ENCODE measurements around the gene AMH.

AMH gene

GRCh38 chr19:2251106-2252054 lies 2.3 kb downstream of the AMH start:
- DNase-seq = no peak

DNA sequence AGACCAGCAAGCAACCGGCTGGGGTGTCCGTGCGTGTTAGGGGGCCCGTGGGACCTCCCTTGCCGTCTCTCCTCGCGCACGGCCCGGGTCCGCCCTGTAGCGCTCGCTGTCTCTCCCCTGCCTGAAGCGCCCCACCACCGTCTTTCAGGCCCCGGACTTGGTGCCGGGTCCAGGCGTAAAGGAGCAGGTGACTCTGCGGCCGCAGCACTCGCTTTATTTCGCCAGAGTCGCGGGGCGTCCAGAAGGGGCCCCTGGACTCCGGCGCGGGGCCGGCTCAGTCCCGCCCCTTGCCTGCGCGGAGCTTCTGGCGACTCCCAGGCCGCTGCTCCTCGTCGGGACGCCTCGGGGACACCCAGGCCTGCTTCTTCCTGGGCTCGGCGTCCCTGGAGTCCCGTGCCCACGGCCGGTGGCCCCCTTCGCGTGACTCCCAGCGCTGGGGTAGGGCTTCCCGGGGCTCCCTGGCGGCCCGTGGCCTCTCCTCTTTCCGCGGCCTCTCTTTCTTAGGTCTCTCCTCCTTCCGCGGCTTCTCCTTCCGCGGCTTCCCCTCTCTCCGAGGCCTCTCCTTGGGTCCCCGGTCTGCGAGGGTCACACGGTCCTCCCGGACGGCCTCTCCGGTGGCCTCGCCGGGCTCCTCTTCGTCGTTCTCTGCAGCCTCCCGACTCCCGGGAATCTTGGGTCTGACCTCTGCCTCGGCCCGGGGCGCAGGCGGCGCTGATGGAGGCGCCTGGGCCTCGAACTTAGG lies 3.1 kb downstream of the AMH start:
- no peak for DNase-seq

- no peak for DNase-seq
Observed at GRCh38 chr19:2252797-2253105, 3.6 kb downstream of the AMH start.

DNA sequence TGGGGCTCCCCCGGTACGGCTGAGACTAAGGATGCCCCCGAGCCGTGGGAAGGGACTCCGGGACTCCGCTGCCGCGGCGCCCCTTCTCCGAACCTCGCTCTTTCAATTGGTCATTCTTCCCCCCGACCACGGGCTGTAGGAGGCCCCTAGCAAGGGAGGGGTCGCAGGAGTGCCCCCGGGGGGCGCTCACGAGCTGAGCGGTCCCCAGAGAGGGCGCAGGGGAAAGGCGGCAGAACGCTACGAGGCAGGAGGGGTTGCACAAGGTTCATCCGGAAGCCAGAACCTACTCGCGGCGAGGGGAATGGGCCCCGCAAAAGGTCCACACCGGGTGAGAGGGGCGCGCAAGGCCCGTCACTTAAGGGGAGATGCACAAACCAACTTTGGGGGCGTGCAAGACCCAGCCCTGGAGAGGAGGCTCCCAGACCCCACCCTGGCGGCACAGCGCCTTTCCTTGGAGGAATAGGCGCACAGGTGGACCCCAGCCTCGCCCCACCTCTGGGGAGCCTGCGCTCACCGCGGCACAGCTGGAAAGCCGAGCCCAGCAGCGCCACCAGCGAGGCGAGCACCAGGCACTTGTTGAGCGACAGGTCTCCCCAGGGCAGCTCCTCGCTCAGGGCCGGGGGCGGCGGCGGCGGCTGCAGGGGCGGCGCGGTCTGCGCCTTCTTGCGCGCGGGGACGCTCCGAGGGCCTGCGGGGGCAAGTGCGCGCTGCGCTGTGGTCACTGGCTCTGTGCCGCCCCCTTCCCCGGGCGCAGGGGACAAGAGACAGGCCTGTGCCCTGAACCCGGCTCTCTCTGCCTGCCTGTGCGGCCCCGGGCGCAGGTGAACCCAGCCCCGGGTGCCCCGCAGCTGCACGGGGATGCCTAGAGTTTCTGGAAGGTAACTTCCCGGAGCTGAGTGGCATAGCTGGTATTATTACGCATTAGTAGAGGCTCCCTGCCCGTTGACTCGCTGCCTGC lies 4.3 kb downstream of the AMH start:
- no peak for DNase-seq

- no peak for DNase-seq
Observed at GRCh38 chr19:2254064-2254872, 5.1 kb downstream of the AMH start.

DNA sequence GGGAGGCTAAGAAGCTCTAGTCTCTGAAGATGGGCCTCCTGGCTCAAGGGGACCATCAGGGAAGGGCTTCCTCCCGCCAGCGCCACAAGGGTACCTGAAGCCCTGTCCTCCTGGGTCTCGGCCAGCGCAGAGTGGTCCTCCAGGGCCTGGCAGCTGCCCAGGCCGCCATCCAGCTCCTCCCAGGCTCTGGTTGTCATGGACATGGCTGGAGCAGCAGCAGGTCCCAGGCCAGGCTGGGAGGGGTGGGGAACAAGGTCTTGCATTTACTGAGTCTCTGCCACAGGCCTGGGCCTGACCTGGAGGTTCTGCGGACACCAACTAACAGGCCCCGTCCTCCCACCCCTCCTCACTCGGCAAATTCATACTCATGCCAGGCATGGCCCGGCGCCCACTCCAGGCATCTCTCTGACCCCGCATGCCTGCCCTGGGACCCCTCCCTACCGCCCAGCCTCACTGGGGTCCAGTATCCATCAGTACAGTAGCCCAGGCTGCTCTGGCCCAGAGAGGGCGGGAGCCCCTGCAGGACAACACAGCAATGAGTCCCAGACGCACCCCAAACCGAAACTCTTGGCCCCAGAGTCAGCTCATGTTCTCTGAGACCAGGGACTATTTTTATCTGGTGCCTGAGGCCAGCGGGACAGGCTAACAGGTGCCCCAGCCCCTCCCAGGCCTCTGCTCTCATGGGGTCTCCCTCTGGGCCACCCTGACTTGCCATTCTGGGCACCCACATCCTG lies 6.2 kb downstream of the AMH start:
- DNase-seq = no peak

DNA sequence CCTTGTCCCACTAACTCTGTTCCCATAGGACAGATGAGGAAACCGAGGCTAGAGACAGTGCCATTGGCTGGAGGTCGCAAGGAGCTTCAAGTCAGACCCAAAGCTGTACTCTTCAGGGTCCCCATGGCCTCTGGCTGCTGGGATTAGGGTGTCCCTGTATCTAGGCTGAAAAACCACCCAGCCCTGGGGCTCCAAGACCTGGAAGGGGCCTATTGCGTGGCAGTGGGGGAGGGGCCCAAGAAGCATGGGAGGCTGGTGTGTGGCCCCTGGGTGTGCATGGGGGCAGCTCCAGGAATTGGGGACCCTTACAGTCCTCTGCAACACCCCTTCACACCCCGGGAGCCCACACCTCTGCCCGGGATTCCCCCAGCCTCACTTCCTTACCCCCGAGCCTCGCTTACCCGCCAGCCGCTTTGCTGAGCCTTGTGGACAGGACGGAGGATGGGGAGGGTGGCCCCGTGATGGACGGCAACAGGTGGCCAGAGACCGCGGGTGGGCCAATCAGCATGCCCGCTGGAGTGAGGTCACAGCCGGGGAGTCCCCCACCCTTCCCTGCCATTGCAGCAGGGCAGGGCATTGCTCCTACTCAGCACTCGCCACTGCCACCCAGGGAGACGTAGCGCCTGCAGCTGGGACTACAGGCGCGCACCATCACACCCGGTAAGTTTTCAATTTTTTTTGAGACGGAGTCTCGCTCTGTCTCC lies 7.0 kb downstream of the AMH start, which contains the start of gene JSRP1:
JSRP1 (minus strand) TSS at position 436 of the 704 bp plus-strand sequence. CDS start 1,103 bp downstream, outside the sequence.
- DNase-seq = no peak

GRCh38 chr19:2259336-2259735 lies 10.2 kb downstream of the AMH start:
- no peak for DNase-seq

GRCh38 chr19:2260341-2260805 lies 11.2 kb downstream of the AMH start:
- DNase-seq = no peak

DNA sequence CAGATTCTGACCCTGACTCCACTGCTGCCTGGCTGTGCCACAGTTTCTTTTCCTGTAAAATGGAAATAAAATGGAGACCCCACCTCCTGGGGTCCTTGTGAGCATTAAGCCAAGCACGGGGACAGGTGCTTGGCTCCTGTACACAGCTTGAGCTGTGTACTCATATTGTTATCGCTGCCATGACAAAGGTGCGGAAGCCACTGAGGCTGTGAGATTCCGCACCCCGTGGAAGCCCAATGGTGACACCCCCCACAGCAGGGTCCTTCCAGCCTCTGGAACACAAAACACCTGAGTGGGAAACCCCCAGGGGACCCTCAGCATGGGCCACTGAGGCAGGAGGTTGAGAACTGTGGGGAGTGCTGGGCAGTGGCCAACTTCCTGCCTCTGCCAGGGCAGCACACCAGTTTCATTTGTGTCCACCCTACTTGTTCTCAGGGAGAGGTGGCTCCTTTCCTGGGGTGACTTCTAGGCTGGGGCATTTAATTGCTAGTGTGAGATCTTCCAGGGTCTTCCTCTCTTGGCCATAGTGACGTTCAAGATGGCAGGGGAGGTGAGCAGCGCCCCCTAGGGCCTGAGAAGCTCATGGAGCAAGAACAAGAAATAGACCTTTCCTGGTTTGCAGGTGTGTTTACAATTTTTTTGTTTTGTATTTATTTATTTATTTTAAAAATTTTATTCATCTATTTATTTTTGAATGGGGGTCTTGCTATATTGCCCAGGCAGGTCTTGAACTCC lies 12.5 kb downstream of the AMH start:
- DNase-seq = no peak

DNA sequence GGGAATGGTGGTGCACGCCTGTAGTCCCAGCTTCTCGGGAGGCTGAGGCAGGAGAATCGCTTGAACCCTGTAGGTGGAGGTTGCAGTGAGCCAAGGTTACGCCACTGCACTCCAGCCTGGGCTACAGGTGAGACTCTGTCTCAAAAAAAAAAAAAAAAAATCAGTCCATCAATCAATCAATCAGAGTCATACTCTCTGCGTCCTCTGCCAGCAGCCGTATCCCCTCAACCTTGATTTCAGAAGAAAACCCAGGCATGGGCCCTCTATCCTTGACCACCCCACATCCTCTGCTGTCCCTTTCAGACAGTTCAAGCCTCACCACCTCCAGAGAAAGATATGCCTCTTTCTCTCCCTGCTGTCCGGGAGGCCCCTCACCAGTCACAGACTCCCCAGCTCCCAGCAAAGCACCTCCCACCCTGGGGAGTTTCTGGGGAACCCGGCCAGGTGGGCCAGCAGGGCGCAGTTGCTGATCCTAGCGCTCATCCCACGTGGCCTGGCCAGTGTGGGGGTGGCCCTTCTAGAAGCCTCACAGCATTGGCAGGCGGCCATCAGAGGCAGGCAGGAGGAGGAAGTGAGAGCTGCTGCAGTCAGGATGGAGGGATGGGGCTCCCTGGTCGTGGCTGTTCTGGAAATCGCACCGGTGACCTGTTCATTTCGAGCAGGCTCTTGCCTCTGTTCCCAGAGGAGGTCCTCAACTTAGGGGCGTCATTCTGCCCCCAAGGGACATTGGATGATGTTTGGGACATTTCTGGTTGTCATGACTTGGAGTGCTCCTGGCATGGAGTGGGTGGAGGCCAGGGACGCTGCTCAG lies 17.3 kb downstream of the AMH start:
- no peak for DNase-seq

GRCh38 chr19:2268480-2268830 lies 19.3 kb downstream of the AMH start:
- DNase-seq = no peak

- DNase-seq = no peak
Observed at GRCh38 chr19:2268861-2269243, 19.7 kb downstream of the AMH start.

DNA sequence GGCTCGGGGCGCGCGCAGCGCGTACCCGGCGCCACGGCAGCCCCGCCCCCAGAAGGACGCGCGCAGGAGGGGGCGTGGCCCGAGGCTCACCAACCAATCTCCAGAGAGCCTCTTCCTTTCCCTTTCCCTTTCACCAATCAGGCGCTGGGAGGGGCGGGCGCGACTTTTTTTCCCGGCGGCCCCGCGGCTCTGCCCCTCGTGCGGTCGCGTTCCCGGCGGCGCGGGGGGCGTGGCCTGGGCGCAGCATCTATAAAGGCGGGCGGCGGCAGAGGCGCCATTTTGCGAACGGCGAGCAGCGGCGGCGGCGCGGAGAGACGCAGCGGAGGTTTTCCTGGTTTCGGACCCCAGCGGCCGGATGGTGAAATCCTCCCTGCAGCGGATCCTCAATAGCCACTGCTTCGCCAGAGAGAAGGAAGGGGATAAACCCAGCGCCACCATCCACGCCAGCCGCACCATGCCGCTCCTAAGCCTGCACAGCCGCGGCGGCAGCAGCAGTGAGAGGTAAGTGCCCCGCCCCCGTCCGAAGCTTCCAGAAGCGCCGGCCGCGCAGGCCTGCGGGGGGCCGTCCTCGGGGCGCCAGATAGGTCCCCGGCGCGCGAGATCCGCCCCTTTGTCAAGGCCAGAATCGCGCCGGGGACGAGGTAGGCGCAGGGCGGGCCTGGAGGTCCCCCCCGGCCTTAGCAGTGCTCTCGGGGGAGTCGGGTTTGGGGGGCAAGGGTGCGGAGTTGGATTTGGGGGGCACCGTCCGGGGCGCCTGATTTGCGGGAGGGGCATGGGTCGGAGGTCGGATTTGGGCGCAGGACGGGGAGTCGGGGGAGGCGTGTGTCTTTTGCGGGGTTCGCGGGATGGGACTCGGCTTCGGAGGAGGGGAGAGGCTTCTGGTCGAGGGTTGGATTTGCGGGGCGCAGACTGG lies 20.4 kb downstream of the AMH start:
- peak; percentile 99 for DNase-seq

- no peak for DNase-seq
Observed at GRCh38 chr19:2270157-2270422, 21.0 kb downstream of the AMH start.

- peak; percentile 79 for DNase-seq
Observed at GRCh38 chr19:2270423-2271233, 21.5 kb downstream of the AMH start.
